T-helper 2 cell treated with Interferon-gamma antibody and Interleukin-4, amounts not matched to agents 5 μg/mL and 100 μg/mL, for 36 hours (primary cell): ENCODE results near the gene RRAGA.
"Not testable (repeated sequence)": the region's sequence is repeated elsewhere in the genome, so short reads cannot be mapped to it uniquely, and the experiment has no call there.

ENCODE experiments used
- DNase-seq: peaks from one replicate; pipeline ENCODE4 v3.0.0; 2021; ENCODE audit warnings: low spot score
- H3K27ac Mint-ChIP-seq: one replicate; pipeline ENCODE4 v1.8.0; 2021; ENCODE audit warnings: mild to moderate bottlenecking, mixed read lengths
- H3K27me3 Mint-ChIP-seq: one replicate; pipeline ENCODE4 v1.8.0; 2021; ENCODE audit warnings: low read depth, mixed read lengths
- H3K36me3 Mint-ChIP-seq: one replicate; pipeline ENCODE4 v1.8.0; 2021; ENCODE audit warnings: low read depth, mixed read lengths
- H3K4me1 Mint-ChIP-seq: one replicate; pipeline ENCODE4 v1.8.0; 2021; ENCODE audit warnings: low read depth, mixed read lengths
- H3K4me3 Mint-ChIP-seq: one replicate; pipeline ENCODE4 v1.8.0; 2022; ENCODE audit warnings: mild to moderate bottlenecking, moderate library complexity, mixed read lengths
- H3K9me3 Mint-ChIP-seq: one replicate; pipeline ENCODE4 v1.8.0; 2021; ENCODE audit warnings: mixed read lengths

RRAGA gene

GRCh38 chr9:19036611-19037010 is 12.6 kb upstream of the RRAGA start:
- Mint-ChIP-seq H3K4me1 (no peaks in the 10 kb centered on the region), H3K9me3 (no peaks in the 10 kb centered on the region), H3K36me3 (no peaks in the 10 kb centered on the region), H3K27ac (no peak overlapping the region), H3K4me3 (no peak overlapping the region), H3K27me3 (peaks cover 5% of the 10 kb centered on the region)
- DNase-seq: no peak

- Mint-ChIP-seq H3K4me1 (peaks cover 36% of the 10 kb centered on the region), H3K36me3 (peaks cover 23% of the 10 kb centered on the region), H3K4me3 (peak overlapping the region; percentile 92), H3K27me3 (no peaks in the 10 kb centered on the region), H3K27ac (peak overlapping the region; percentile 98), H3K9me3 (no peaks in the 10 kb centered on the region)
- peak; percentile 18 for DNase-seq
These were observed 850 bp downstream of the RRAGA start for GRCh38 chr9:19049917-19050636.

GRCh38 chr9:19050637-19051591 is 1.7 kb downstream of the RRAGA start:
- no peaks in the 10 kb centered on the region for H3K9me3 Mint-ChIP-seq
- DNase-seq: no peak
- peak overlapping the region; percentile 98 for H3K27ac Mint-ChIP-seq
- no peaks in the 10 kb centered on the region for H3K27me3 Mint-ChIP-seq
- H3K4me3 Mint-ChIP-seq: peak overlapping the region; percentile 92
- peaks cover 38% of the 10 kb centered on the region for H3K4me1 Mint-ChIP-seq
- peaks cover 27% of the 10 kb centered on the region for H3K36me3 Mint-ChIP-seq

- no peak overlapping the region for H3K27ac Mint-ChIP-seq
- H3K9me3 Mint-ChIP-seq: no peaks in the 10 kb centered on the region
- H3K36me3 Mint-ChIP-seq: peaks cover 66% of the 10 kb centered on the region
- no peak for DNase-seq
- H3K4me3 Mint-ChIP-seq: no peak overlapping the region
- H3K4me1 Mint-ChIP-seq: peaks cover 11% of the 10 kb centered on the region
- H3K27me3 Mint-ChIP-seq: no peaks in the 10 kb centered on the region
These were observed 7.8 kb downstream of the RRAGA start for GRCh38 chr9:19057033-19057432.

- Mint-ChIP-seq H3K27me3 (no peaks in the 10 kb centered on the region), H3K36me3 (peaks cover 49% of the 10 kb centered on the region), H3K4me3 (no peak overlapping the region), H3K9me3 (no peaks in the 10 kb centered on the region), H3K27ac (no peak overlapping the region), H3K4me1 (peaks cover 2% of the 10 kb centered on the region)
- no peak for DNase-seq
These were observed 25.0 kb downstream of the RRAGA start for GRCh38 chr9:19074229-19074628.

- Mint-ChIP-seq H3K9me3 (no peaks in the 10 kb centered on the region), H3K4me1 (peaks cover 2% of the 10 kb centered on the region), H3K36me3 (peaks cover 50% of the 10 kb centered on the region), H3K4me3 (no peak overlapping the region), H3K27me3 (no peaks in the 10 kb centered on the region), H3K27ac (no peak overlapping the region)
- no peak for DNase-seq
These were observed 25.6 kb downstream of the RRAGA start for GRCh38 chr9:19074836-19075235.

- Mint-ChIP-seq H3K27me3 (no peaks in the 10 kb centered on the region), H3K4me1 (peaks cover 4% of the 10 kb centered on the region), H3K9me3 (no peaks in the 10 kb centered on the region), H3K36me3 (peaks cover 34% of the 10 kb centered on the region), H3K27ac (peak overlapping the region; percentile 12), H3K4me3 (no peak overlapping the region)
- DNase-seq: no peak
These were observed 36.1 kb downstream of the RRAGA start for GRCh38 chr9:19085295-19085694.

GRCh38 chr9:19087106-19088000 is 38.1 kb downstream of the RRAGA start:
- Mint-ChIP-seq H3K9me3 (no peaks in the 10 kb centered on the region), H3K27me3 (no peaks in the 10 kb centered on the region), H3K4me1 (peaks cover 4% of the 10 kb centered on the region), H3K27ac (no peak overlapping the region), H3K4me3 (no peak overlapping the region), H3K36me3 (peaks cover 33% of the 10 kb centered on the region)
- DNase-seq: no peak

GRCh38 chr9:19097431-19097830 is 48.2 kb downstream of the RRAGA start:
- H3K27ac Mint-ChIP-seq: peak overlapping the region; percentile 16

More at GRCh38 chr9:19097431-19097830, 48.2 kb downstream of the RRAGA start:
- not testable (repeated sequence) for H3K27me3 Mint-ChIP-seq, H3K9me3 Mint-ChIP-seq, DNase-seq
- peaks cover 33% of the 10 kb centered on the region for H3K4me1 Mint-ChIP-seq
- peak overlapping the region; percentile 54 for H3K4me3 Mint-ChIP-seq
- peaks cover 41% of the 10 kb centered on the region for H3K36me3 Mint-ChIP-seq
